A673 (cell line): ENCODE data around the gene DMKN. TPM values are rescaled to one million over a fixed set of nuclear protein-coding genes. Genes with fewer than 3 reads are reported as not detected.
A peak's percentile ranks its signal among the peaks of the same experiment; 100 is the strongest.
"Not testable (repeated sequence)": the region's sequence is repeated elsewhere in the genome, so short reads cannot be mapped to it uniquely, and the experiment has no call there.

Source experiments
- BruUV-seq: library from RNA; stranded (reverse); fragments of 400-500 nt; replicated peaks from 2 replicates; lab custom pipeline; 2021; lab: Mats Ljungman, UMichigan
- CTCF ChIA-PET: fragments of 300-600 bp; sonication (Branson Sonifier 250); formaldehyde crosslinking; loops from one replicate; lab custom pipeline; 2022; ENCODE audit warnings: antibody characterized with exemption; lab: Charles Lee
- POLR2A ChIA-PET: fragments of 300-600 bp; sonication (Branson Sonifier 250); formaldehyde crosslinking; loops from one replicate; lab custom pipeline; 2022; ENCODE audit warnings: antibody characterized with exemption; ENCODE audit not compliant: low non-redundant PET; lab: Charles Lee
- DNase-seq: peaks from one replicate; pipeline ENCODE4 v3.0.0-alpha.2; 2015; ENCODE audit warnings: low spot score
- H3K27ac ChIP-seq: fragments of 200-600 bp; sonication (generic); 2 replicates; pipeline ENCODE4 v1.5.1; 2016; ENCODE audit warnings: mixed run types, low read depth, mild to moderate bottlenecking, mixed read lengths, antibody characterized with exemption, low read length; ENCODE audit not compliant: poor library complexity, severe bottlenecking
- H3K27me3 ChIP-seq: fragments of 200-600 bp; sonication (generic); replicated peaks from 2 replicates; pipeline ENCODE4 v1.6.1; 2017; ENCODE audit warnings: mixed run types, low read depth, mild to moderate bottlenecking, mixed read lengths, antibody characterized with exemption, low read length; ENCODE audit not compliant: insufficient read depth, poor library complexity
- H3K36me3 ChIP-seq: fragments of 200-600 bp; sonication (generic); 2 replicates; pipeline ENCODE4 v1.6.1; 2016; ENCODE audit warnings: mixed run types, mild to moderate bottlenecking, mixed read lengths, antibody characterized with exemption, low read length; ENCODE audit not compliant: insufficient read depth, poor library complexity, severe bottlenecking
- H3K4me1 ChIP-seq: fragments of 200-600 bp; sonication (generic); 2 replicates; pipeline ENCODE4 v1.6.1; 2017; ENCODE audit warnings: mixed run types, mild to moderate bottlenecking, mixed read lengths, antibody characterized with exemption, low read length; ENCODE audit not compliant: insufficient read depth, poor library complexity, severe bottlenecking
- H3K4me3 ChIP-seq: fragments of 200-600 bp; sonication (generic); 2 replicates; pipeline ENCODE4 v1.5.1; 2016; ENCODE audit warnings: low read depth, mixed run types, mild to moderate bottlenecking, mixed read lengths, low read length; ENCODE audit not compliant: poor library complexity, severe bottlenecking
- H3K9me3 ChIP-seq: fragments of 200-600 bp; sonication (generic); 2 replicates; pipeline ENCODE4 v1.6.1; 2016; ENCODE audit warnings: mixed run types, low read depth, mild to moderate bottlenecking, mixed read lengths, antibody characterized with exemption, low read length; ENCODE audit not compliant: poor library complexity, severe bottlenecking
- CTCF ChIP-seq: fragments of 300-800, 200-600 bp; sonication (generic); conservative IDR thresholded peaks from 2 replicates; pipeline ENCODE4 v1.5.1; 2017; ENCODE audit warnings: low read depth, mild to moderate bottlenecking, antibody characterized with exemption, low read length, moderate library complexity, mixed read lengths
- EZH2 ChIP-seq: fragments of 200-600 bp; sonication (generic); IDR thresholded peaks from 2 replicates; pipeline ENCODE4 v1.6.1; 2017; ENCODE audit warnings: borderline replicate concordance, low read depth, mild to moderate bottlenecking, mixed read lengths, antibody characterized with exemption, low read length; ENCODE audit not compliant: poor library complexity, severe bottlenecking
- intact Hi-C: fragments of 100-400 bp; cut with micrococcal nuclease; formaldehyde crosslinking; loops from one replicate; pipeline ENCODE4 v1.10.0; 2022; ENCODE audit not compliant: unreplicated experiment
- total RNA-seq: library from RNA; stranded (reverse); gene quantifications from 2 replicates; pipeline ENCODE4 v1.2.3, GENCODE V29; 2021

DMKN gene
- total RNA-seq, 1 experiment from 2014 or later = not detected

DNA sequence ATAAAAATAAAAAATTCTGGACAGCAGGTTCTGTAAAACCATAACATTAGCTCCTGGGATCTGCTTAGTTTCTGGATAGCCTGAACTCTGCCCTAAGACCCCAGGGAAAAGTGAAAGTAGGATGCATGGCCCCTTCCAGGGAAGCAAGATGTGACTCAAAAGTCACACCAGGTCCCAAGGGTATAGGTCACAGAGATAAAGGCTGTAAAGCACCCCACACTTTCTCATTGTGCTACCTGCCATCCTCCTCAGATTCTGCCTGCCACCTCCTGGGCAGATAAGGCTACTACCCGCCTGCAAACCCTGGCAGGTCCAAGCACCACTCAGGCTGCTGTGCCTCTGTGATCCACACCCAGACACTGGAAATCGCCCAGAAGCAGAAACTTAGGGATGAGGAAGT is 44.8 kb downstream of the DMKN start:
- ChIA-PET POLR2A (no interaction called here), CTCF (interaction anchor here (1.0 to 1.1 kb wide), 2 partner anchors 91 to 115 kb away, joined by 3 to 6 read pairs; no protein-coding TSS in a partner anchor)
- TF ChIP-seq CTCF = peak; percentile 51
- no peak for TF ChIP-seq EZH2
- no peaks in the 10 kb centered on the region for H3K36me3 ChIP-seq
- DNase-seq = peak; percentile 51
- intact Hi-C loops = loop anchor here (2.0 kb wide), 1 partner anchor 116 kb away; no protein-coding TSS in a partner anchor
- no peaks in the 10 kb centered on the region for H3K9me3 ChIP-seq
- no peak overlapping the region for H3K4me3 ChIP-seq
- BruUV-seq = no TSS peak
- H3K27me3 ChIP-seq = no peaks in the 10 kb centered on the region
- no peaks in the 10 kb centered on the region for H3K4me1 ChIP-seq
- no peak overlapping the region for H3K27ac ChIP-seq

- no TSS peak for BruUV-seq
- Histone ChIP-seq H3K27ac (no peak overlapping the region), H3K9me3 (no peaks in the 10 kb centered on the region), H3K4me3 (no peak overlapping the region), H3K36me3 (no peaks in the 10 kb centered on the region), H3K27me3 (no peaks in the 10 kb centered on the region), H3K4me1 (no peaks in the 10 kb centered on the region)
- DNase-seq = no peak
- intact Hi-C loops = no loop called here
- TF ChIP-seq CTCF (no peak), EZH2 (no peak)
- CTCF ChIA-PET = interaction anchor here (0.7 kb wide), 1 partner anchor 124 kb away, joined by 3 read pairs; no protein-coding TSS in a partner anchor
- POLR2A ChIA-PET = no interaction called here
These were observed 47.2 kb downstream of the DMKN start for GRCh38 chr19:35466259-35466658.

- H3K9me3 ChIP-seq, BruUV-seq, CTCF ChIA-PET, H3K27ac ChIP-seq, H3K4me3 ChIP-seq, H3K27me3 ChIP-seq, H3K36me3 ChIP-seq, DNase-seq, intact Hi-C loops, POLR2A ChIA-PET, H3K4me1 ChIP-seq: not testable (repeated sequence)
These were observed 50.5 kb downstream of the DMKN start for GRCh38 chr19:35462956-35463355.

DNA sequence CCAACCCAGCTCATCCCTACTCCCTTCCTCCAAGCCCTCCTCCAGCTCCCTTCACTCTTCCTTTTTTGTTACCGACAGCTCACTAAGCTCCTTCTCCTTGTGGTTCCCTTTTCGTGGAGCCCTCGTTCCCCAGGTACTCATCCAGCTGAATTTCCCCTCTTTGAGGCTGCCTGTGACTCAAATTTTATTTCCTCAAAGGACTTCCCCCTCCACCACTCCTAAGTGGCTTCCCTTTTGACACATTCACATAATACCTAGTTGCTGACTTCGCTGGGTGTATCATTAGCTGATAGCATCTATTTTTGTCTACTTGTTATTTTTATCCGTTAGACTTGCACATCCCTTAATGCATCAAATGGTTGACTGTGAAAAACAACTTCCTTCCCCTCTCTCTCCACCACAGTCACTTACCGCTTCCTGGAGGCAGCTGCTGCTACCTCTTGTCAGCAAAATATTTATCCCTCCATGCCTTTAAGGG is 50.9 kb downstream of the DMKN start:
- no peak overlapping the region for H3K27ac ChIP-seq
- H3K4me3 ChIP-seq = no peak overlapping the region
- ChIA-PET POLR2A (no interaction called here), CTCF (no interaction called here)
- H3K36me3 ChIP-seq = no peaks in the 10 kb centered on the region
- TF ChIP-seq CTCF (no peak), EZH2 (no peak)
- DNase-seq = no peak
- intact Hi-C loops = no loop called here
- H3K4me1 ChIP-seq = no peaks in the 10 kb centered on the region
- no peaks in the 10 kb centered on the region for H3K9me3 ChIP-seq
- H3K27me3 ChIP-seq = no peaks in the 10 kb centered on the region
- no TSS peak for BruUV-seq

DNA sequence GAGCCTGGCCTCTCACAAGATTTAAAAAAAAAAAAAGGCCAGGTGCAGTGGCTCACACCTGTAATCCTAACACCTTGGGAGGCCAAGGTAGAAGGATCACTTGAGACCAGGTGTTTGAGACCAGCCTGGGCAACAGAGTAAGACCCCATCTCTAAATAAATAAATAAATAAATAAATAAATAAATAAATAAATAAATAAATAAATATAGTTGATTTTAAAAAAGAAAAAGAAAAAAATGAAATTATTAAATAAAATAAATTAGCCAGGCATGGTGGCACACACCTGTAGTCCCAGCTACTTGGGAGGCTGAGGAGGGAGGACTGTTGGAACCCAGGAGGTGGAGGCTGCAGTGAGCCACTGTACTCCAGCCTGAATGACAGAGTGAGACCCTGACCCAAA is 51.7 kb downstream of the DMKN start:
- H3K27me3 ChIP-seq, CTCF ChIA-PET, DNase-seq, H3K4me3 ChIP-seq, BruUV-seq, H3K27ac ChIP-seq, H3K36me3 ChIP-seq, H3K9me3 ChIP-seq, POLR2A ChIA-PET, intact Hi-C loops, H3K4me1 ChIP-seq: not testable (repeated sequence)
